Measurements from ENCODE around the gene ATG9B.
"Not testable (repeated sequence)": the region's sequence is repeated elsewhere in the genome, so short reads cannot be mapped to it uniquely, and the experiment has no call there.

ATG9B gene

GRCh38 chr7:151057989-151058780 is 33.9 kb upstream of the ATG9B start:
- DNase-seq: peak; percentile 99

- DNase-seq: no peak
Measured at GRCh38 chr7:151057506-151057988, 33.3 kb upstream of the ATG9B start, which contains the start of gene CDK5. TSS of gene CDK5 (minus strand) at chr7:151057897. CDS start at chr7:151057848, 49 bp downstream.

- DNase-seq: no peak
Measured at GRCh38 chr7:151056666-151057505, 32.6 kb upstream of the ATG9B start.

GRCh38 chr7:151056283-151056665 is 32.0 kb upstream of the ATG9B start:
- no peak for DNase-seq

DNA sequence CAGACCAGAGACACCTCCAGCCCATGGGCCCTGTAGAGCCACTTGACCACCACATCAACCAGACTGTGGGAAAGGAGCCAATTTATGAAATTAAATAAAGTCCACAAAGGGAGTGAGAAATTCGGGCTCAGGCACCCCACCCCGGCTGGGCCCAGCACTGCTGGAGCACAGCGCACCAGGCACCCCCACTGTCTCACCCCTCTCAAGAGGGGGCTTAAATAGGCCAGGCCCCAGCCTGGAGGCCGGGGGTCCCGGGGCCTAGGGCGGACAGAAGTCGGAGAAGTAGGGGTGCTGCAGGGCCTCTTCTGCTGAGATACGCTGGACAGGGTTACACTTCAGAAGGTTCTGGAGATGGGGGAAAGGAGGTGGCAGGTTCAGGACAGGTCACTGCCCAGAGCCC is 29.5 kb upstream of the ATG9B start:
- no peak for DNase-seq

GRCh38 chr7:151053096-151053495 is 28.8 kb upstream of the ATG9B start:
- DNase-seq: no peak

GRCh38 chr7:151051108-151051507 is 26.8 kb upstream of the ATG9B start:
- DNase-seq: no peak

DNA sequence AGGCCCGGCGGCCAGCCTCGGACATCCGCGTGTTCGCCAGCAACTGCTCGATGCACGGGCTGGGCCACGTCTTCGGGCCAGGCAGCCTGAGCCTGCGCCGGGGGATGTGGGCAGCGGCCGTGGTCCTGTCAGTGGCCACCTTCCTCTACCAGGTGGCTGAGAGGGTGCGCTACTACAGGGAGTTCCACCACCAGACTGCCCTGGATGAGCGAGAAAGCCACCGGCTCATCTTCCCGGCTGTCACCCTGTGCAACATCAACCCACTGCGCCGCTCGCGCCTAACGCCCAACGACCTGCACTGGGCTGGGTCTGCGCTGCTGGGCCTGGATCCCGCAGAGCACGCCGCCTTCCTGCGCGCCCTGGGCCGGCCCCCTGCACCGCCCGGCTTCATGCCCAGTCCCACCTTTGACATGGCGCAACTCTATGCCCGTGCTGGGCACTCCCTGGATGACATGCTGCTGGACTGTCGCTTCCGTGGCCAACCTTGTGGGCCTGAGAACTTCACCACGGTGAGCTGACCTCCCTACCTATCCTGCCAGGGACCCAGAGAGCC is 24.7 kb upstream of the ATG9B start:
- no peak for DNase-seq

DNA sequence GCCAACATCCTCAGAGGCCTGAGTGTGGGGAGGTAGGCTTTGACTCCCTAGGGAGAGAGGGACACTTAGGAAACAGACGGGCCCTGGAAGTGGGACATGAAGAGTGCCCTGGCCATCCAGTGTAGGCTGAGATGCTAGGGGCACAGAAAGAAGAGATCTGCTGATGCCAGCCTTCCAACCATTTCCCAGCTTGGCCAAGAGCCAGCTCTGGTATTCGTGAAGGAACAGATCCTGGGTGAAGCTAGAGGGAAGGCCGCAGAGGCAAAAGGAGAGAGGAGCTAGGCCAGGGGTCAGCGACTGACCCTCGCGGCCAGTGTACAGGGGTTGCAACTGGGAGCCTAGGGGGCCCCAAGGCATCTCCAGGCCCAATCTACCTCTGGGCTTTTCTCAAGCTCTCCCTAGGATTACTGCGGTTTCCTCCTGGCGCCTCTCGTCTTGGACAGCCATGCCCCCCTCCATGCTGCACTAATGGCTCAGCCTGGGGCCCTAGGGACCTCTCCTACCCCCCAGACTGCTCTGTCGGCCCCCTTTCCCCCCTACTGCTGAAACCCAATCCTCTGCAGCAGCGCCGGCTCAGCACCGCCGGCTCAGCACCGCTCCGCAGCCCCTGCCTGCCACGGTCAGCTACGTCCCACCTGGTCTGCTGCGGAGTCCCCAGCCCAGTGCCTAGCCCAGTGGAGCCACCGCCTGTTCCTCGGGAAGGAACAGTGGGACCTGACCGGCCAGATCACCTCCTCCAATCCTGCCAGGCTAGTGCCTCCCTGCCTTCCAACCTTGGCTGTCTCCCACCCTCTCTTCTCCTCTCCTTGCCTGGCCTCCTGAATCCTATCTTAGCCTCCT is 23.9 kb upstream of the ATG9B start, which contains the start of gene ASIC3:
Gene ASIC3 (plus strand): TSS at position 556 of the 840 bp plus-strand sequence. CDS start 355 bp downstream, outside the sequence.
- DNase-seq: no peak

DNA sequence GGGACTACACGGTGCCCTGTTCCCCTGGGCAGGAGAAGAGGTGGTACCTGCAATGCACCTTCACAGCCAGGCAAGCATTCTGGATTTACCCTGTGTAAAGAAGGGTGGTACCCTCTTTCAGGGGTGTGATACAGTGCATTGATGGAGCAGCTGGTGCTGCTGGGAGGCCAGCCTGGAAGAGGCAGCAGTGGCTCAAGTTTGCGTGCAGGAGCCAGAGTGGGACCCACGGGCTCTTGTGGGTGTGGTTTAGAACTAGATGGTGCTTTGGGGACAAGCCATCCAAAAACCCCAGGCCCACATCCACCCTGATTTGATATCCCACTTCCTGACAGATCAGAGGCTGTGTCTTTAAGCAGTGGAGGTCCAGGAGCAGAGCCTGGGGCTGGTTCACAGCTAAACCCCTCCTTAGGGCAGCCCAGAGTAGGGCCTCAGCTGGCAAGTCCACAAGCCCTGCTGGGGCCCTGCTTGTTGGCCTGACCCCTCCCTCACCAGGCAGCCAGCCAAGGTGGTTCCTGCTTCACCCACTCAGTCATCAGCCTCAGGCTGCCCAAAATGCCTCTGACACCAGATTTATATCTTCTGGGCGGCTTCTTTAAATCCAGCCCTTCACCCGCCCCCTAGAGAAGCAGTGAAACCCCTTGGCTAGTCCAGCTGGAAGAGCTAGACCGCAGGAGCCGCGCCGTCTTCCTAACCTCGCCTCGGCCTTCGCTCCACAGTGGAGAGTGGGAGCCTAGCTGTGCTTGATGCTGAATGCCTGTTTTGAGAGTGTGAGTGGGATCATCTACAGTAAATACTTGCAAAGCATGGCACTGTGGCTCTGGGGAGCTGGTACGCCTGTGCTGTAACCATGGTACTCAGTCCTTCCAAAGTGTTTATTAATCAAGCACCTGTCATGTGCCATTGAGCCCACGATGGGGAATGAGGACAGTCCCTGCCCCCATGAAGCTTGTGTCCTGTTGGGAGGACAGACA is 22.6 kb upstream of the ATG9B start:
- DNase-seq: peak; percentile 35 to 49

- DNase-seq: no peak
Measured at GRCh38 chr7:151045967-151046366, 21.7 kb upstream of the ATG9B start.

- DNase-seq: no peak
Measured at GRCh38 chr7:151045262-151045661, 21.0 kb upstream of the ATG9B start.

GRCh38 chr7:151043959-151044358 is 19.7 kb upstream of the ATG9B start:
- DNase-seq: no peak

- not testable (repeated sequence) for DNase-seq
Measured at GRCh38 chr7:151043449-151043848, 19.2 kb upstream of the ATG9B start.

DNA sequence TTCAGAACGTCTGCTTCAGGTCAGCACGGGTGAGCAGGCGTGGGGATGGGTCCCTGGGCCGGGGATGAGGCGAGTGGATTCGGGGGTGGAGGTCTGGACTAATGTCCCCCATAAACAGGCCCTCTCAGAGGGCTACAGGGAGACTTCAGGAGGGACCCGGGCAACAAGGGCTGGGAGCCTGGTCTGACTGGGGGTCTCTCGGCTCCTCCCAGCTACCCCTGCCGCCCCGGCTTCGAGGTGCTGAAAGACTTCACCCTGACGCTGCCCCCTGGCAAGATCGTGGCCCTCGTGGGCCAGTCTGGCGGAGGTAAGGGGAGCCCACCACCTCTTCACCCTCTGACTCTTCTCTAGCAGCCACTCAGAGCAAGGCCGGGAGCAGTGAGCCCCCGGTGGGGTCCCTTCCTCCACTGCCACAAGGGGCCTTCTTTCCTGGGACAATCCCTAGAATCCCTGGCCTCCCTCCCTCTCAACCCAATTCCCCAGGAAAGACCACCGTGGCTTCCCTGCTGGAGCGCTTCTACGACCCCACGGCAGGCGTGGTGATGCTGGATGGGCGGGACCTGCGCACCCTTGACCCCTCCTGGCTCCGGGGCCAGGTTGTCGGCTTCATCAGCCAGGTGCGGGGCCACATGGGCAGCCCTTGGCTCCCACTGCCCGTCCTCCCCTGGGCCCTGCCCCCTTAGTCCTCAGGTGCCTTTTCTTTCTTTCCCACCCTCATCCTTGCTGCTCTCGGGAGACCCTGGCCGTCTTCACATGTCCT is 16.5 kb upstream of the ATG9B start:
- DNase-seq: no peak

DNA sequence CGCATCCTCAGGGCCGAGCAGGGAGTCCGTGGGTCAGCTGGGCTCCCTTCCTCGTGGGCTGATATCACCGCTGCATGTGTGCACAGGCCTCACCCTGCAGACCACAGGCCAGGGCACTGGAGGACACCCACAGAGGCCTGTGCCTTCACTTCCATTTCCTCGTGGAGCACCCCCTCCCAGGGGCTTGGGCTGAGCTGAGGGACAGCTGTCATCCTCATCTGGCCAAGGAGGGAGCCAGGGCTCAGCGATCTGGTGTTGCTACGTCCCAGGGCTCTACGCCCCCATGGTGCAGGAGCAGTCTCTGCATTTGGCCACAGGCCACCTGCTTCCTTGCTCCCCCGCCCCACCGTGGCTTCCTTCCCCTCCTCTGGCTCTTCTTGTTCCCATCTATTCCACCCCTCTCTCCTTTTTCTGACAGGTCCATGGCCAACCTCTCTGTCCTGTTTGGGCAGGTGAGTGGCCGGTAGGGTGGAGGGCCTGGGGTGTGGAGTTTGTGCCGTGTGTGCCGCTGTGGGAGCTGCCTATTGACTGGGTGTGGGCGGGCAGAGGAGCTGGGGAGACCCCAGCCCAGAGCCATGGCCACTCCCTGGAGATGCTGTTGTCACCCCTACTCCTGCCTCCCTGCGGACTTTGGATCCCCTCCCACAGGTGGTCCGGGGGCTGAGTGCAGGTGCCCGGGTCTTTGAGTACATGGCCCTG is 15.7 kb upstream of the ATG9B start:
- no peak for DNase-seq

- DNase-seq: no peak
Measured at GRCh38 chr7:151038951-151039849, 14.9 kb upstream of the ATG9B start.

DNA sequence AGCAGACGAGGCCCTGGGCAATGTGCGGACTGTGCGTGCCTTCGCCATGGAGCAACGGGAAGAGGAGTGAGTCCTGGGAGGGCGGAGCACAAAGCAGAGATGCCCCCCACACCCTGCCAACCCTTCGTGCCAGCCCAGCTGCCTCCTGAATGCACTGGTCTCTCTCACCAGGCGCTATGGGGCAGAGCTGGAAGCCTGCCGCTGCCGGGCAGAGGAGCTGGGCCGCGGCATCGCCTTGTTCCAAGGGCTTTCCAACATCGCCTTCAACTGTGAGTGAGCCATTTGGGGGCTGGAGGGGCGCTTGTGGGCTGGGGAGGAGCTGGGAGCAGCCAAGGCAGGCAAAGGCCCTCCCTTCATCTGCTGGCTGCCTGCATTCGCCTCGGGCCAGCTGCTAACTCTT is 11.6 kb upstream of the ATG9B start:
- no peak for DNase-seq

Measured in NCI-H446 (cell line).